CD14-positive monocyte (primary cell): ENCODE data around the gene WWC2. TPM values are rescaled to one million over a fixed set of nuclear protein-coding genes. Genes with fewer than 3 reads are reported as not detected.

Experiments used
- DNase-seq, 3 donors: peaks; one replicate each; pipeline ENCODE4 v3.0.0-alpha.2; 2011 to 2022
- H2AFZ ChIP-seq: 2 replicates; pipeline ENCODE4 v1.6.0; 2012; ENCODE audit warnings: mild to moderate bottlenecking, low read depth, low read length, inconsistent platforms; ENCODE audit not compliant: insufficient read depth, poor library complexity, severe bottlenecking
- H3K27ac ChIP-seq, 2 donors: 1 replicate in 1 of 2; 2 replicates in 1 of 2; pipeline ENCODE4 v1.5.1; 2012 to 2013; ENCODE audit warnings: low read length in 2 of 2, control low read depth in 1 of 2, inconsistent platforms in 1 of 2, low read depth in 1 of 2, mild to moderate bottlenecking in 1 of 2
- H3K27me3 ChIP-seq, 2 donors: one replicate each; pipeline versions ENCODE4 v1.6.0 to v1.6.1; 2011 to 2013; ENCODE audit warnings: low read length in 2 of 2; ENCODE audit not compliant: control insufficient read depth in 2 of 2, insufficient read depth in 2 of 2
- H3K36me3 ChIP-seq, 2 donors: replicated peaks in 1 of 2; 1 replicate in 1 of 2; 2 replicates in 1 of 2; pipeline versions ENCODE4 v1.5.1 to v1.6.1; 2012 to 2013; ENCODE audit warnings: low read length in 2 of 2, control low read depth in 1 of 2, inconsistent platforms in 1 of 2, mild to moderate bottlenecking in 1 of 2; ENCODE audit not compliant: insufficient read depth in 2 of 2, control insufficient read depth in 1 of 2
- H3K4me1 ChIP-seq, 2 donors: 1 replicate in 1 of 2; 2 replicates in 1 of 2; pipeline versions ENCODE4 v1.5.1 to v1.6.1; 2012 to 2013; ENCODE audit warnings: low read length in 2 of 2, control low read depth in 1 of 2, inconsistent platforms in 1 of 2, mild to moderate bottlenecking in 1 of 2, moderate library complexity in 1 of 2; ENCODE audit not compliant: insufficient read depth in 2 of 2, control insufficient read depth in 1 of 2
- H3K4me2 ChIP-seq: replicated peaks from 2 replicates; pipeline ENCODE3; 2012; ENCODE audit warnings: low read length, moderate library complexity, mild to moderate bottlenecking; ENCODE audit not compliant: poor library complexity, severe bottlenecking; ENCODE audit errors: extremely low read depth
- H3K4me3 ChIP-seq, 3 experiments: fragments of 200-600 bp in 1 of 3; sonication (generic) in 1 of 3; replicated peaks in 1 of 3; 1 replicate in 2 of 3; 2 replicates in 1 of 3; pipeline ENCODE4 v1.5.1; 2011 to 2013; ENCODE audit warnings: low read length in 3 of 3, mild to moderate bottlenecking in 3 of 3, control low read depth in 2 of 3, low read depth in 2 of 3, inconsistent platforms in 1 of 3, moderate library complexity in 1 of 3
- H3K79me2 ChIP-seq: 2 replicates; pipeline ENCODE4 v1.6.0; 2012; ENCODE audit warnings: mild to moderate bottlenecking, control low read depth, inconsistent platforms, low read length, moderate library complexity; ENCODE audit not compliant: insufficient read depth
- H3K9ac ChIP-seq: 2 replicates; pipeline ENCODE4 v1.6.0; 2017; ENCODE audit warnings: low read length, mild to moderate bottlenecking; ENCODE audit not compliant: insufficient read depth, poor library complexity, severe bottlenecking
- H3K9me3 ChIP-seq, 2 donors: replicated peaks in 1 of 2; 1 replicate in 1 of 2; 2 replicates in 1 of 2; pipeline versions ENCODE4 v1.5.1 to v1.6.1; 2012 to 2013; ENCODE audit warnings: low read length in 2 of 2, control low read depth in 1 of 2; ENCODE audit not compliant: control insufficient read depth in 1 of 2, insufficient read depth in 1 of 2
- H4K20me1 ChIP-seq: 2 replicates; pipeline ENCODE4 v1.6.0; 2012; ENCODE audit warnings: mild to moderate bottlenecking, low read length, control low read depth, moderate library complexity; ENCODE audit not compliant: insufficient read depth
- H3K27ac Mint-ChIP-seq, 7 donors: one replicate each; pipeline ENCODE4 v1.8.0; 2020; ENCODE audit warnings: mild to moderate bottlenecking in 7 of 7, mixed read lengths in 7 of 7, moderate library complexity in 6 of 7, inconsistent platforms in 2 of 7
- H3K27me3 Mint-ChIP-seq, 3 donors: one replicate each; pipeline ENCODE4 v1.8.0; 2021 to 2022; ENCODE audit warnings: low read depth in 3 of 3, mild to moderate bottlenecking in 3 of 3, mixed read lengths in 3 of 3, moderate library complexity in 3 of 3, inconsistent platforms in 1 of 3
- H3K36me3 Mint-ChIP-seq, 2 donors: one replicate each; pipeline ENCODE4 v1.8.0; 2020; ENCODE audit warnings: mixed read lengths in 2 of 2, inconsistent platforms in 1 of 2, mild to moderate bottlenecking in 1 of 2
- H3K4me1 Mint-ChIP-seq: one replicate; pipeline ENCODE4 v1.8.0; 2020; ENCODE audit warnings: mild to moderate bottlenecking, mixed read lengths
- H3K4me3 Mint-ChIP-seq, 2 donors: one replicate each; pipeline ENCODE4 v1.8.0; 2020; ENCODE audit warnings: mild to moderate bottlenecking in 2 of 2, mixed read lengths in 2 of 2, moderate library complexity in 1 of 2
- H3K9me3 Mint-ChIP-seq, 7 donors: one replicate each; pipeline ENCODE4 v1.8.0; 2020 to 2022; ENCODE audit warnings: mixed read lengths in 7 of 7, mild to moderate bottlenecking in 6 of 7, moderate library complexity in 6 of 7, inconsistent platforms in 2 of 7
- CTCF ChIP-seq: fragments of 200-600 bp; IDR thresholded peaks from one replicate; pipeline ENCODE4 v1.8.0; 2022; ENCODE audit warnings: antibody characterized with exemption, mild to moderate bottlenecking
- WGBS: methylation state at CpG from one replicate; pipeline ENCODE4 v1.1.5; 2013; ENCODE audit warnings: missing lambda C conversion rate; ENCODE audit not compliant: insufficient coverage; 5-methylcytosine and 5-hydroxymethylcytosine counted together
- intact Hi-C, 2 donors: fragments of 100-400 bp; cut with micrococcal nuclease; formaldehyde crosslinking; loops; one replicate each; pipeline versions ENCODE4 v1.15.0 to v1.15.1; 2023
- polyA plus RNA-seq, 3 donors: library from polyadenylated mRNA; depleted of rRNA in 1 of 3; unstranded in 2 of 3; stranded (reverse) in 1 of 3; fragments of 300-500 nt in 2 of 3; fragments of >200 nt in 1 of 3; fragmentation: Illumina TruSeq in 2 of 3; gene quantifications; 1 replicate in 2 of 3; 2 replicates in 1 of 3; pipeline ENCODE4 v1.2.3, GENCODE V29; 2012 to 2021

Gene WWC2
- polyA plus RNA-seq, 3 donors = 1.9 to 3.8 (median 2.9) TPM

GRCh38 chr4:183300070-183300469 lies 201.0 kb downstream of the WWC2 start:
- no peaks in the 10 kb centered on the region for H3K36me3 ChIP-seq
- peaks cover 2% of the 10 kb centered on the region in 2 donors for H3K36me3 Mint-ChIP-seq
- TF ChIP-seq CTCF = no peak

GRCh38 chr4:183300655-183301054 lies 201.6 kb downstream of the WWC2 start:
- H3K36me3 ChIP-seq = no peaks in the 10 kb centered on the region
- no peak overlapping the region for H3K4me3 ChIP-seq
- WGBS = no CpG with 5 or more reads among the region's 5 CpGs
- H3K9me3 Mint-ChIP-seq = peaks cover 0 to 3% (median 0%) of the 10 kb centered on the region in 7 donors
- peaks cover 3% of the 10 kb centered on the region for H3K4me1 Mint-ChIP-seq
- no peaks in the 10 kb centered on the region for H3K27me3 Mint-ChIP-seq
- H2AFZ ChIP-seq = no peak overlapping the region
- no peaks in the 10 kb centered on the region for H3K9me3 ChIP-seq
- H4K20me1 ChIP-seq = no peaks in the 10 kb centered on the region
- no peak overlapping the region for H3K4me2 ChIP-seq
- H3K36me3 Mint-ChIP-seq = peaks cover 2% of the 10 kb centered on the region in 2 donors
- DNase-seq = no peak
- no peak overlapping the region for H3K27ac Mint-ChIP-seq
- H3K4me1 ChIP-seq = no peaks in the 10 kb centered on the region
- no peaks in the 10 kb centered on the region for H3K79me2 ChIP-seq
- H3K27me3 ChIP-seq = no peaks in the 10 kb centered on the region
- intact Hi-C loops = no loop called here
- no peak overlapping the region for H3K4me3 Mint-ChIP-seq
- no peak overlapping the region for H3K27ac ChIP-seq
- TF ChIP-seq CTCF = no peak
- no peak overlapping the region for H3K9ac ChIP-seq

More at GRCh38 chr4:183300070-183300469, 201.0 kb downstream of the WWC2 start:
- no peak overlapping the region for H3K4me3 Mint-ChIP-seq
- peaks cover 3% of the 10 kb centered on the region for H3K4me1 Mint-ChIP-seq
- Histone ChIP-seq H3K27me3 (no peaks in the 10 kb centered on the region), H3K4me1 (no peaks in the 10 kb centered on the region), H3K4me3 (no peak overlapping the region), H3K79me2 (no peaks in the 10 kb centered on the region), H3K9ac (no peak overlapping the region), H3K9me3 (no peaks in the 10 kb centered on the region), H2AFZ (no peak overlapping the region), H3K27ac (no peak overlapping the region), H4K20me1 (no peaks in the 10 kb centered on the region), H3K4me2 (no peak overlapping the region)
- peaks cover 0 to 3% (median 0%) of the 10 kb centered on the region in 7 donors for H3K9me3 Mint-ChIP-seq
- 100% methylated on average over 2 of the region's 6 CpGs for WGBS
- no peak for DNase-seq
- intact Hi-C loops = no loop called here
- H3K27ac Mint-ChIP-seq = peak overlapping the region in 1 of 7 donors; percentile 20
- no peaks in the 10 kb centered on the region for H3K27me3 Mint-ChIP-seq
